HL-60 (cell line): ENCODE results near the gene KCTD19.

Experiments used
- DNase-seq, 2 experiments: peaks; one replicate each; pipeline ENCODE4 v3.0.0-alpha.2; 2010 to 2020; ENCODE audit warnings: low read depth in 1 of 2, low spot score in 1 of 2
- H3K27ac ChIP-seq: fragments of 250-450 bp; sonication (Bioruptor Pico); replicated peaks from 2 replicates; pipeline ENCODE4 v1.5.1; 2020; ENCODE audit warnings: mild to moderate bottlenecking, moderate library complexity
- H3K27me3 ChIP-seq: fragments of 250-450 bp; sonication (Bioruptor Pico); 2 replicates; pipeline ENCODE4 v1.5.1; 2021; ENCODE audit warnings: mild to moderate bottlenecking, moderate library complexity; ENCODE audit not compliant: insufficient read depth, poor library complexity, severe bottlenecking
- H3K4me3 ChIP-seq: replicated peaks from 2 replicates; pipeline ENCODE4 v1.5.1; 2011; ENCODE audit warnings: mild to moderate bottlenecking, control low read depth, low read length; ENCODE audit not compliant: insufficient read depth
- GABPA ChIP-seq: IDR thresholded peaks from 2 replicates; pipeline ENCODE4 v1.6.1; 2012; ENCODE audit warnings: low read depth
- POLR2AphosphoS5 ChIP-seq: IDR thresholded peaks from 2 replicates; pipeline ENCODE4 v1.6.1; 2012; ENCODE audit warnings: low read depth
- SPI1 ChIP-seq: IDR thresholded peaks from 2 replicates; pipeline ENCODE4 v1.6.1; 2012; ENCODE audit warnings: low read depth, mild to moderate bottlenecking, borderline replicate concordance
- TF ChIP-seq, protein P1 (sequence below): IDR thresholded peaks from one replicate; pipeline ENCODE4 v1.5.1; 2011; ENCODE audit warnings: low read length, control low read depth, inconsistent platforms; ENCODE audit not compliant: insufficient read depth
- TF ChIP-seq, protein P2 (sequence below): IDR thresholded peaks from 2 replicates; pipeline ENCODE4 v1.6.1; 2012; ENCODE audit warnings: low read depth; ENCODE audit not compliant: insufficient replicate concordance

The KCTD19 gene

GRCh38 chr16:67283039-67283825 lies 43.3 kb downstream of the KCTD19 start:
- no peak overlapping the region for H3K4me3 ChIP-seq
- DNase-seq: no peak
- TF ChIP-seq, protein P1, sequence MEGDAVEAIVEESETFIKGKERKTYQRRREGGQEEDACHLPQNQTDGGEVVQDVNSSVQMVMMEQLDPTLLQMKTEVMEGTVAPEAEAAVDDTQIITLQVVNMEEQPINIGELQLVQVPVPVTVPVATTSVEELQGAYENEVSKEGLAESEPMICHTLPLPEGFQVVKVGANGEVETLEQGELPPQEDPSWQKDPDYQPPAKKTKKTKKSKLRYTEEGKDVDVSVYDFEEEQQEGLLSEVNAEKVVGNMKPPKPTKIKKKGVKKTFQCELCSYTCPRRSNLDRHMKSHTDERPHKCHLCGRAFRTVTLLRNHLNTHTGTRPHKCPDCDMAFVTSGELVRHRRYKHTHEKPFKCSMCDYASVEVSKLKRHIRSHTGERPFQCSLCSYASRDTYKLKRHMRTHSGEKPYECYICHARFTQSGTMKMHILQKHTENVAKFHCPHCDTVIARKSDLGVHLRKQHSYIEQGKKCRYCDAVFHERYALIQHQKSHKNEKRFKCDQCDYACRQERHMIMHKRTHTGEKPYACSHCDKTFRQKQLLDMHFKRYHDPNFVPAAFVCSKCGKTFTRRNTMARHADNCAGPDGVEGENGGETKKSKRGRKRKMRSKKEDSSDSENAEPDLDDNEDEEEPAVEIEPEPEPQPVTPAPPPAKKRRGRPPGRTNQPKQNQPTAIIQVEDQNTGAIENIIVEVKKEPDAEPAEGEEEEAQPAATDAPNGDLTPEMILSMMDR: no peak
- TF ChIP-seq SPI1 (no peak), POLR2AphosphoS5 (no peak)
- TF ChIP-seq, protein P2, sequence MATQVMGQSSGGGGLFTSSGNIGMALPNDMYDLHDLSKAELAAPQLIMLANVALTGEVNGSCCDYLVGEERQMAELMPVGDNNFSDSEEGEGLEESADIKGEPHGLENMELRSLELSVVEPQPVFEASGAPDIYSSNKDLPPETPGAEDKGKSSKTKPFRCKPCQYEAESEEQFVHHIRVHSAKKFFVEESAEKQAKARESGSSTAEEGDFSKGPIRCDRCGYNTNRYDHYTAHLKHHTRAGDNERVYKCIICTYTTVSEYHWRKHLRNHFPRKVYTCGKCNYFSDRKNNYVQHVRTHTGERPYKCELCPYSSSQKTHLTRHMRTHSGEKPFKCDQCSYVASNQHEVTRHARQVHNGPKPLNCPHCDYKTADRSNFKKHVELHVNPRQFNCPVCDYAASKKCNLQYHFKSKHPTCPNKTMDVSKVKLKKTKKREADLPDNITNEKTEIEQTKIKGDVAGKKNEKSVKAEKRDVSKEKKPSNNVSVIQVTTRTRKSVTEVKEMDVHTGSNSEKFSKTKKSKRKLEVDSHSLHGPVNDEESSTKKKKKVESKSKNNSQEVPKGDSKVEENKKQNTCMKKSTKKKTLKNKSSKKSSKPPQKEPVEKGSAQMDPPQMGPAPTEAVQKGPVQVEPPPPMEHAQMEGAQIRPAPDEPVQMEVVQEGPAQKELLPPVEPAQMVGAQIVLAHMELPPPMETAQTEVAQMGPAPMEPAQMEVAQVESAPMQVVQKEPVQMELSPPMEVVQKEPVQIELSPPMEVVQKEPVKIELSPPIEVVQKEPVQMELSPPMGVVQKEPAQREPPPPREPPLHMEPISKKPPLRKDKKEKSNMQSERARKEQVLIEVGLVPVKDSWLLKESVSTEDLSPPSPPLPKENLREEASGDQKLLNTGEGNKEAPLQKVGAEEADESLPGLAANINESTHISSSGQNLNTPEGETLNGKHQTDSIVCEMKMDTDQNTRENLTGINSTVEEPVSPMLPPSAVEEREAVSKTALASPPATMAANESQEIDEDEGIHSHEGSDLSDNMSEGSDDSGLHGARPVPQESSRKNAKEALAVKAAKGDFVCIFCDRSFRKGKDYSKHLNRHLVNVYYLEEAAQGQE: no peak

GRCh38 chr16:67282447-67282805 lies 44.1 kb downstream of the KCTD19 start:
- Histone ChIP-seq H3K27me3 (no peaks in the 10 kb centered on the region), H3K4me3 (no peak overlapping the region), H3K27ac (no peak overlapping the region)
- no peak for DNase-seq
- TF ChIP-seq POLR2AphosphoS5: no peak
- TF ChIP-seq, protein P1: no peak
- TF ChIP-seq, protein P2: no peak
- TF ChIP-seq GABPA: no peak
- TF ChIP-seq SPI1: no peak

More at GRCh38 chr16:67283039-67283825, 43.3 kb downstream of the KCTD19 start:
- Histone ChIP-seq H3K27ac (no peak overlapping the region), H3K27me3 (no peaks in the 10 kb centered on the region)

- TF ChIP-seq SPI1: no peak
- TF ChIP-seq, protein P1: no peak
- TF ChIP-seq, protein P2: no peak
- no peak for TF ChIP-seq GABPA
- TF ChIP-seq POLR2AphosphoS5: no peak
- no peak overlapping the region for H3K4me3 ChIP-seq
- DNase-seq: no peak
- no peaks in the 10 kb centered on the region for H3K27me3 ChIP-seq
- no peak overlapping the region for H3K27ac ChIP-seq
These were observed 44.8 kb downstream of the KCTD19 start for GRCh38 chr16:67281536-67282446.
